H1 (cell line): ENCODE results near the gene PHOSPHO1. TPM values are rescaled to one million over a fixed set of nuclear protein-coding genes. Genes with fewer than 3 reads are reported as not detected.

ENCODE experiments used
- CTCF ChIA-PET: fragments of 300-600 bp; sonication (Branson Sonifier 250); formaldehyde crosslinking; loops from one replicate; lab custom pipeline; 2021; ENCODE audit not compliant: partially characterized antibody; lab: Charles Lee
- POLR2A ChIA-PET: fragments of 300-600 bp; sonication (Branson Sonifier 250); formaldehyde crosslinking; loops from one replicate; lab custom pipeline; 2021; ENCODE audit warnings: inconsistent platforms; ENCODE audit not compliant: partially characterized antibody; lab: Charles Lee
- DNase-seq, 2 experiments: peaks; one replicate each; pipeline versions ENCODE4 v3.0.0 to v3.0.0-alpha.2; 2010 to 2022; ENCODE audit warnings: low spot score in 2 of 2, low read depth in 1 of 2, mixed read lengths in 1 of 2
- FAIRE-seq: peaks from 2 replicates; lab custom pipeline; 2011; peaks lifted over from hg19 to GRCh38; lab: Jason Lieb, UNC
- H2AFZ ChIP-seq: 2 replicates; pipeline ENCODE4 v1.8.1; 2012; ENCODE audit warnings: low read length, inconsistent platforms
- H2AK5ac ChIP-seq: 2 replicates; pipeline ENCODE4 v1.6.1; 2013; ENCODE audit warnings: low read depth, low read length
- H2BK120ac ChIP-seq: replicated peaks from 2 replicates; pipeline ENCODE3; 2013; ENCODE audit warnings: low read depth, low read length, inconsistent platforms
- H2BK12ac ChIP-seq: 2 replicates; pipeline ENCODE4 v1.6.1; 2013; ENCODE audit warnings: low read depth, low read length
- H2BK15ac ChIP-seq: 2 replicates; pipeline ENCODE4 v1.6.1; 2013; ENCODE audit warnings: low read length
- H2BK20ac ChIP-seq: 2 replicates; pipeline ENCODE4 v1.6.1; 2013; ENCODE audit warnings: low read length
- H2BK5ac ChIP-seq: 2 replicates; pipeline ENCODE4 v1.6.1; 2013; ENCODE audit warnings: low read depth, low read length
- H3K14ac ChIP-seq: 2 replicates; pipeline ENCODE4 v1.6.1; 2013; ENCODE audit warnings: inconsistent platforms; ENCODE audit not compliant: insufficient read length
- H3K18ac ChIP-seq: 2 replicates; pipeline ENCODE4 v1.6.1; 2013; ENCODE audit warnings: low read length; ENCODE audit errors: extremely low read depth
- H3K23ac ChIP-seq: 2 replicates; pipeline ENCODE4 v1.6.1; 2013; ENCODE audit warnings: inconsistent platforms; ENCODE audit not compliant: insufficient read length
- H3K23me2 ChIP-seq: 2 replicates; pipeline ENCODE4 v1.6.1; 2013; ENCODE audit warnings: low read depth, low read length
- H3K27ac ChIP-seq: 2 replicates; pipeline ENCODE4 v1.6.1; 2011; ENCODE audit warnings: low read depth, low read length, inconsistent platforms
- H3K27me3 ChIP-seq, 4 experiments: replicated peaks in 1 of 4; 1 replicate in 1 of 4; 2 replicates in 3 of 4; pipeline versions ENCODE4 v1.6.1 to v1.8.1; 2011 to 2013; ENCODE audit warnings: low read length in 3 of 4, mild to moderate bottlenecking in 3 of 4, inconsistent platforms in 2 of 4, mixed read lengths in 2 of 4, moderate library complexity in 1 of 4; ENCODE audit not compliant: control insufficient read depth in 3 of 4, insufficient read depth in 3 of 4; ENCODE audit errors: extremely low read depth in 1 of 4
- H3K36me3 ChIP-seq, 4 experiments: 2 replicates each; pipeline versions ENCODE4 v1.6.1 to v1.8.1; 2011 to 2013; ENCODE audit warnings: mild to moderate bottlenecking in 4 of 4, low read length in 3 of 4, moderate library complexity in 2 of 4, control low read depth in 1 of 4, inconsistent platforms in 1 of 4; ENCODE audit not compliant: insufficient read depth in 4 of 4, control insufficient read depth in 2 of 4
- H3K4ac ChIP-seq: replicated peaks from 2 replicates; pipeline ENCODE3; 2013; ENCODE audit warnings: low read length, low read depth, mixed read lengths, inconsistent platforms; ENCODE audit not compliant: insufficient read length
- H3K4me1 ChIP-seq, 4 experiments: replicated peaks in 1 of 4; 1 replicate in 1 of 4; 2 replicates in 3 of 4; pipeline versions ENCODE4 v1.6.1 to v1.8.1; 2011 to 2013; ENCODE audit warnings: low read length in 3 of 4, inconsistent platforms in 2 of 4, mixed read lengths in 1 of 4; ENCODE audit not compliant: insufficient read depth in 4 of 4, control insufficient read depth in 3 of 4
- H3K4me2 ChIP-seq, 2 experiments: 2 replicates each; pipeline versions ENCODE4 v1.6.1 to v1.8.1; 2011 to 2013; ENCODE audit warnings: low read depth in 2 of 2, low read length in 2 of 2, control low read depth in 1 of 2, inconsistent platforms in 1 of 2, mild to moderate bottlenecking in 1 of 2; ENCODE audit not compliant: insufficient read depth in 1 of 2
- H3K4me3 ChIP-seq, 4 experiments: fragments of 200-600, 300-600 bp in 1 of 4; sonication (generic), shearing (Covaris generic), sonication (Bioruptor Twin) in 1 of 4; 2 replicates each; pipeline versions ENCODE4 v1.5.1 to v1.8.1; 2011 to 2016; ENCODE audit warnings: low read length in 4 of 4, low read depth in 3 of 4, control low read depth in 2 of 4, inconsistent platforms in 2 of 4, mild to moderate bottlenecking in 2 of 4, mixed read lengths in 1 of 4, moderate library complexity in 1 of 4; ENCODE audit not compliant: insufficient read depth in 2 of 4; ENCODE audit errors: extremely low read depth in 1 of 4
- H3K56ac ChIP-seq: replicated peaks from 2 replicates; pipeline ENCODE3; 2013; ENCODE audit warnings: low read depth, mild to moderate bottlenecking, mixed read lengths, low read length, inconsistent platforms; ENCODE audit not compliant: insufficient read length
- H3K79me1 ChIP-seq: 2 replicates; pipeline ENCODE4 v1.6.1; 2013; ENCODE audit warnings: low read depth, low read length, control low read depth
- H3K79me2 ChIP-seq, 2 experiments: 2 replicates each; pipeline versions ENCODE4 v1.6.1 to v1.8.1; 2012 to 2013; ENCODE audit warnings: low read length in 2 of 2, mild to moderate bottlenecking in 2 of 2, inconsistent platforms in 1 of 2; ENCODE audit not compliant: insufficient read depth in 2 of 2, control insufficient read depth in 1 of 2
- H3K9ac ChIP-seq, 4 experiments: replicated peaks in 1 of 4; 1 replicate in 1 of 4; 2 replicates in 3 of 4; pipeline versions ENCODE4 v1.6.1 to v1.8.1; 2011 to 2013; ENCODE audit warnings: low read depth in 3 of 4, low read length in 3 of 4, control low read depth in 2 of 4, mild to moderate bottlenecking in 2 of 4, moderate library complexity in 2 of 4, inconsistent platforms in 1 of 4; ENCODE audit errors: extremely low read depth in 1 of 4
- H3K9me3 ChIP-seq, 2 experiments: 2 replicates each; pipeline versions ENCODE4 v1.6.1 to v1.8.1; 2012 to 2013; ENCODE audit warnings: mild to moderate bottlenecking in 2 of 2, moderate library complexity in 2 of 2, control low read depth in 1 of 2, inconsistent platforms in 1 of 2, low read depth in 1 of 2, low read length in 1 of 2, mixed read lengths in 1 of 2; ENCODE audit not compliant: insufficient read depth in 2 of 2
- H4K20me1 ChIP-seq, 2 experiments: replicated peaks in 1 of 2; 2 replicates each; pipeline versions ENCODE3 to v1.8.1; 2011 to 2013; ENCODE audit warnings: inconsistent platforms in 2 of 2, low read length in 2 of 2, mild to moderate bottlenecking in 1 of 2; ENCODE audit not compliant: insufficient read depth in 2 of 2, control insufficient read depth in 1 of 2
- H4K5ac ChIP-seq: 2 replicates; pipeline ENCODE4 v1.6.1; 2013; ENCODE audit warnings: low read length, low read depth, mixed read lengths, inconsistent platforms; ENCODE audit not compliant: insufficient read length
- H4K8ac ChIP-seq: 2 replicates; pipeline ENCODE4 v1.8.0; 2013; ENCODE audit warnings: mild to moderate bottlenecking, moderate library complexity, low read length, inconsistent platforms; ENCODE audit not compliant: insufficient read depth; ENCODE audit errors: extremely low read depth
- H4K91ac ChIP-seq: replicated peaks from 2 replicates; pipeline ENCODE3; 2013; ENCODE audit warnings: low read length, mixed read lengths, inconsistent platforms; ENCODE audit not compliant: insufficient read length
- JUND ChIP-seq: IDR thresholded peaks from 2 replicates; pipeline ENCODE4 v1.6.1; 2011; ENCODE audit warnings: mild to moderate bottlenecking, improper control_type of control experiment, low read length
- KDM4A ChIP-seq: IDR thresholded peaks from one replicate; pipeline ENCODE4 v1.7.1; 2012; ENCODE audit warnings: low read depth, mild to moderate bottlenecking, moderate library complexity, low read length, inconsistent platforms; ENCODE audit not compliant: severe bottlenecking
- POU5F1 ChIP-seq: IDR thresholded peaks from 2 replicates; pipeline ENCODE4 v1.6.1; 2011; ENCODE audit warnings: low read depth, mild to moderate bottlenecking, low read length, moderate library complexity
- RFX5 ChIP-seq: IDR thresholded peaks from 2 replicates; pipeline ENCODE4 v1.6.1; 2011; ENCODE audit warnings: low read depth, low read length, improper control_type of control experiment, borderline replicate concordance
- SIN3A ChIP-seq, 2 experiments: IDR thresholded peaks in 1 of 2; conservative IDR thresholded peaks in 1 of 2; 2 replicates each; pipeline ENCODE4 v1.6.1; 2011 to 2012; ENCODE audit warnings: low read length in 2 of 2, improper control_type of control experiment in 1 of 2, low read depth in 1 of 2, mild to moderate bottlenecking in 1 of 2
- WGBS, 2 experiments: shearing (Covaris generic) in 1 of 2; methylation state at CpG; one replicate each; pipeline versions ENCODE4 v1.1.6 to v1.1.7; 2013 to 2015; ENCODE audit warnings: low lambda C conversion rate in 2 of 2, mixed read lengths in 2 of 2, inconsistent platforms in 1 of 2, low coverage in 1 of 2, missing lambda C conversion rate in 1 of 2; ENCODE audit not compliant: insufficient replicate concordance in 2 of 2, insufficient coverage in 1 of 2, insufficient read length in 1 of 2; ENCODE audit errors: extremely low coverage in 1 of 2, missing lambda C conversion rate in 1 of 2; 5-methylcytosine and 5-hydroxymethylcytosine counted together
- polyA plus RNA-seq, 7 experiments: library from polyadenylated mRNA; depleted of rRNA in 3 of 7; stranded (reverse) in 5 of 7; unstranded in 2 of 7; fragments of >200 nt in 5 of 7; fragments of 200-250 nt in 2 of 7; gene quantifications; 1 replicate in 5 of 7; 2 replicates in 1 of 7; 4 replicates in 1 of 7; pipeline versions ENCODE4 v1.2.1 to v1.2.3, GENCODE V29; 2011 to 2013; ENCODE audit warnings: missing spikeins in 2 of 7, mixed read lengths in 2 of 7
- total RNA-seq: library from RNA; stranded (reverse); fragmentation: NEBNext Ultra II Directional; extraction: Animal tissue kit (Norgen Biotek cat#: 25700); gene quantifications from 2 replicates; pipeline ENCODE4 v1.2.1, GENCODE V29; 2021

PHOSPHO1 gene
- total and polyA plus RNA-seq, 2 of the 8 experiments (the other 6 are each of a cell fraction or from before 2014, with no cell fraction given) = 0.34 to 0.45 TPM

DNA sequence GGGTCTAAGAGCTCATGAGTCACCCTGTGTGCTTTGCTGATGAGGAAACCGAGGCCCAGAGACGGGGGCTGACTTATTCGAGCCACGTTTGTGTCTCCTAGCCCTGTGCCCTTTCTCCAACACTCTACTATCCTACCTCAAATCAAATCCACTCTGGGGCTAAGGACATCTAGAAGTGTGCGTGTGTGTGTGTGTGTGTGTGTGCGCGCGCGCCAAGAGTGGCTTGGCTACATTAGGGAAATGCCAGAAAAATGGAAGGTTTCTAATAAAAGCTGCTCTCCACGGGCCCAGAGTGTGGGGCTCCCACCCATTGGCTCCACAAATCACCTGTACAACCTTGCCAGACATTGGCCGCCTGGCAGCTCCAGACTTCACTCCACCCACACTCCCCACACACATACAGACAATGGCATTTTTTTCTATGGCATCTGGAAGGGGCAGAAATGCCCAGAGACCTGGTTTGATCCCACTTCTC lies 30.3 kb upstream of the PHOSPHO1 start:
- no peak overlapping the region for H2BK120ac ChIP-seq
- H2AFZ ChIP-seq = peak overlapping the region; percentile 45; the same call in 1 of the 2 replicates
- 0 out of 2 replicates have a peak overlapping the region, but pooled peaks have one; percentile 46 for H2BK15ac ChIP-seq
- no peak overlapping the region for H2AK5ac ChIP-seq
- peak overlapping the region; percentile 46 to 67 (median 60); a peak in 7 of 8 replicates for H3K4me3 ChIP-seq
- H3K9me3 ChIP-seq = no peaks in the 10 kb centered on the region
- H3K18ac ChIP-seq = no peak overlapping the region
- no peaks in the 10 kb centered on the region for H3K79me1 ChIP-seq
- no peak for FAIRE-seq
- H3K36me3 ChIP-seq = no peaks in the 10 kb centered on the region
- H3K4me2 ChIP-seq = peak overlapping the region; percentile 45 to 82
- no peak overlapping the region for H4K5ac ChIP-seq
- H3K23me2 ChIP-seq = peaks cover 6% of the 10 kb centered on the region; the same call in 1 of the 2 replicates
- H3K14ac ChIP-seq = no peak overlapping the region
- ChIA-PET CTCF (interaction anchor here (1.0 to 3.5 kb wide), 13 partner anchors 12 to 310 kb away, joined by 3 to 11 read pairs (median 3); no protein-coding TSS in a partner anchor), POLR2A (interaction anchor here (1.5 to 1.7 kb wide), 2 partner anchors 10 to 330 kb away, joined by 4 read pairs; no protein-coding TSS in a partner anchor)
- peaks cover 0 to 3% (median 1%) of the 10 kb centered on the region in 4 experiments; a peak in 1 of 7 replicates for H3K4me1 ChIP-seq
- H2BK12ac ChIP-seq = 0 out of 2 replicates have a peak overlapping the region, but pooled peaks have one; percentile 27
- no peak overlapping the region for H3K27ac ChIP-seq
- H3K23ac ChIP-seq = no peak overlapping the region
- H3K27me3 ChIP-seq = peaks cover 2 to 16% (median 13%) of the 10 kb centered on the region in 4 experiments; a peak in 6 of 7 replicates
- WGBS, 2 experiments = 60% methylated on average over 11 of the region's 11 CpGs; no CpG with 5 or more reads in 1 of the 2 experiments
- no peak overlapping the region for H4K91ac ChIP-seq
- H3K9ac ChIP-seq = no peak overlapping the region
- no peak for DNase-seq
- no peak overlapping the region for H3K4ac ChIP-seq
- no peaks in the 10 kb centered on the region for H4K20me1 ChIP-seq
- no peak overlapping the region for H4K8ac ChIP-seq
- no peak overlapping the region for H2BK5ac ChIP-seq
- no peaks in the 10 kb centered on the region for H3K79me2 ChIP-seq
- H3K56ac ChIP-seq = no peak overlapping the region
- no peak overlapping the region for H2BK20ac ChIP-seq
- TF ChIP-seq POU5F1 = no peak
- no peak for TF ChIP-seq RFX5
- no peak for TF ChIP-seq SIN3A (conservative IDR thresholded peaks at IDR 0.05 in 1 of 2, IDR thresholded peaks at IDR 0.05 in 1 of 2; ENCODE audit: low read depth in 1 of 2, low read length in 2 of 2)
- 0 out of 2 replicates have a peak, but pooled peaks have one; percentile 9 for TF ChIP-seq JUND
- TF ChIP-seq KDM4A = no peak
